Type B pancreatic cell (in vitro differentiated cells): ENCODE data around the gene CCND1. TPM values are rescaled to one million over a fixed set of nuclear protein-coding genes. Genes with fewer than 3 reads are reported as not detected.
A peak's percentile ranks its signal among the peaks of the same experiment; 100 is the strongest.

Experiments
- DNase-seq: peaks from one replicate; pipeline ENCODE4 v3.0.0; 2021; ENCODE audit warnings: mixed read lengths; ENCODE audit not compliant: unreplicated experiment; ENCODE audit errors: extremely low spot score
- H3K27ac Mint-ChIP-seq: 2 replicates; pipeline ENCODE4 v1.8.0; 2021; ENCODE audit warnings: mild to moderate bottlenecking, mixed read lengths
- H3K27me3 Mint-ChIP-seq: 2 replicates; pipeline ENCODE4 v1.8.0; 2021; ENCODE audit warnings: mixed read lengths
- H3K36me3 Mint-ChIP-seq: 2 replicates; pipeline ENCODE4 v1.8.0; 2021; ENCODE audit warnings: mixed read lengths
- H3K4me1 Mint-ChIP-seq: one replicate; pipeline ENCODE4 v1.8.0; 2021; ENCODE audit warnings: mixed read lengths; ENCODE audit not compliant: unreplicated experiment
- H3K4me3 Mint-ChIP-seq: 2 replicates; pipeline ENCODE4 v1.8.0; 2021; ENCODE audit warnings: mild to moderate bottlenecking, mixed read lengths
- H3K9me3 Mint-ChIP-seq: 2 replicates; pipeline ENCODE4 v1.8.0; 2021; ENCODE audit warnings: mixed read lengths
- CTCF ChIP-seq: fragments of 200-600 bp; sonication (generic); conservative IDR thresholded peaks from 2 replicates; pipeline ENCODE4 v1.5.0; 2021; ENCODE audit warnings: antibody characterized with exemption, mild to moderate bottlenecking
- long read RNA-seq: library from polyadenylated mRNA; unstranded; transcript quantifications from one replicate; pipeline ENCODE4 v2.0.0, GENCODE V29; 2020
- total RNA-seq: library from RNA; stranded (reverse); gene quantifications from 2 replicates; pipeline ENCODE4 v1.2.1, GENCODE V29; 2021; ENCODE audit warnings: low replicate concordance

The CCND1 gene
- total RNA-seq, result 299 and 439 TPM in 2 replicates
- long read RNA-seq, full-length matches to known transcripts, result 70 of 304 reads
- long read RNA-seq, partial matches to known transcripts, result 4 of 304 reads
- long read RNA-seq, other reads (novel, unspliced or antisense), result 230 of 304 reads

GRCh38 chr11:69640995-69641581 is at the start of gene CCND1:
Gene CCND1, plus strand, starts transcription at chr11:69641156. Its CDS starts 158 bp downstream, at chr11:69641314.
- DNase-seq, result peak; percentile 88
- H3K36me3 Mint-ChIP-seq, result peaks cover 4% of the 10 kb centered on the region
- H3K4me1 Mint-ChIP-seq, result peaks cover 6% of the 10 kb centered on the region
- peak within 1 kb of the TSS; percentile 99 for H3K4me3 Mint-ChIP-seq
- no peaks in the 10 kb centered on the region for H3K9me3 Mint-ChIP-seq
- peaks cover 12% of the 10 kb centered on the region for H3K27me3 Mint-ChIP-seq
- peak; percentile 43 for TF ChIP-seq CTCF
- H3K27ac Mint-ChIP-seq, result peak within 1 kb of the TSS; percentile 98

DNA sequence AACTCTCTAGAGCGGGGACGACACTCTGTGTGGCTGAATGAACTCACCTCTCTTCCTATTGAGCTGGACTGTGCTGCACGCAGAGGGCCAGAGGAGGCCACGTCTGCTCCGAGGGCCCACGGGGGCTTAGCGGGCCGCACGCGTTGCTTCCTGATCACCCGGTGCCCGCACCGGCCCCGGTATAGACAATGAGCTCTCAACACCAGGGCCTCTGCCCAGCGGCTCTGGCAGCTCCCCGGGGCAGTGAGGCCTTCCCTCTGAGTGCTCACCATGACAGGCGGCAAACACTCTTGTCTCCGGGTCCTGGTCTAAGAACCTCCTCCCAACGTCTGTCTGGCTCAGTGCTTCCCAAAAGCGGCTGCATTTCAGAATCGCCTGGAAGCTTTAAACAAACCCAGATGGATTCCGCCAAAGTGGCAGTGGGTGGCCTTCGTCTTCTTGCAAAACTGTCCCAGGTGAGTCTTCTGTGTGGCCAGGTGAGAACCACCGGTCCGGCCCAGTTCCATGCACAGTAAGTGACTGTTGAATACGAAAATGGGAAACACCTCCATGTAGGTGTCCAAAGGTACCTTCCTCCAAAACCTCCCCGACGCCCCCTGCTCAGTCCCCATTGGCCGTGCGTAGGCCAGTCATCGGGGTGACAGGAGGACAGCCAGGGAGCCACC is 47.8 kb upstream of the CCND1 start:
- no peak for DNase-seq
- Mint-ChIP-seq H3K9me3 (no peaks in the 10 kb centered on the region), H3K27ac (no peak overlapping the region), H3K27me3 (no peaks in the 10 kb centered on the region), H3K36me3 (no peaks in the 10 kb centered on the region), H3K4me1 (peaks cover 8% of the 10 kb centered on the region), H3K4me3 (no peak overlapping the region)
- no peak for TF ChIP-seq CTCF

DNA sequence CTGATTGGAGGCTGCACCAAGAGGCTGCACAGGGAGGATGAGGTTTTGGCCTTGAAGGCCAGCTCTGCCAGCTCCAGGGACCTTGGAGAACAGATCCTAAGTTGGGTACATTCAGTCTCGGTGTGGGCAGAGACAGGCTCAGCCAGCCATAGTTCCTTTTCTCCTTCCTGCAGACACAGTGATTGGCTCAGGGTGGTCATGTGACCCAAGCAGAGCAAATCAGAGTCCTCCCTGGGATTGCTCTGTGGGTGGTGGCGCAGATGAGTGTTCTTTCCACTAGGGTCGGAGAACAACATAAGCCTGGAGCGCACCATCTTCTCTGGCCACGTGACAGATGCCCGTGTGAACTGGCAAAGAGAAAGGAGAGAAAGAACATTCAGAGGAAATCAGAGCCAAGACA is 47.1 kb upstream of the CCND1 start:
- Mint-ChIP-seq H3K4me3 (no peak overlapping the region), H3K36me3 (no peaks in the 10 kb centered on the region), H3K27ac (no peak overlapping the region), H3K9me3 (no peaks in the 10 kb centered on the region), H3K27me3 (no peaks in the 10 kb centered on the region), H3K4me1 (peaks cover 8% of the 10 kb centered on the region)
- TF ChIP-seq CTCF, result no peak
- DNase-seq, result no peak

DNA sequence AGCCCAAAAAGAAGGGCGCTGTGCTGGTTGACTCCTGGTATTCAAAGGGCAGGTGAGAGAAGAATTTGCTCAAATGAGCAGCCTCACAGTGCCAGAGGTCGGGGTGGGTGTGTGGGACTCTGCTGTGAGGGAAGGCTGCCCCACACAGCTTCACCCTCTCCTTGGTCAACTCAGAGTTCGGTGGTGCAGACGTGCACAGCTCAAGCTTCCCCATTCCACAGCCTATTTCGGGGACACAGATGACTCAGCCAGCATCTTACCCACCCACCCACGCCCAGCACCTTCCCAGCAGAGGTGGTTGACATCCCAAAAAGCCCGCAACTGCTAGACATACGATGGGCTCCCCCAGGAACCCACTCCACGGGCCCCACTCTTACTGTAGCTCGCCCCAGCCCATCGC is 46.5 kb upstream of the CCND1 start:
- Mint-ChIP-seq H3K27me3 (no peaks in the 10 kb centered on the region), H3K36me3 (no peaks in the 10 kb centered on the region), H3K4me1 (peaks cover 9% of the 10 kb centered on the region), H3K9me3 (no peaks in the 10 kb centered on the region), H3K4me3 (no peak overlapping the region), H3K27ac (no peak overlapping the region)
- no peak for DNase-seq
- no peak for TF ChIP-seq CTCF

DNA sequence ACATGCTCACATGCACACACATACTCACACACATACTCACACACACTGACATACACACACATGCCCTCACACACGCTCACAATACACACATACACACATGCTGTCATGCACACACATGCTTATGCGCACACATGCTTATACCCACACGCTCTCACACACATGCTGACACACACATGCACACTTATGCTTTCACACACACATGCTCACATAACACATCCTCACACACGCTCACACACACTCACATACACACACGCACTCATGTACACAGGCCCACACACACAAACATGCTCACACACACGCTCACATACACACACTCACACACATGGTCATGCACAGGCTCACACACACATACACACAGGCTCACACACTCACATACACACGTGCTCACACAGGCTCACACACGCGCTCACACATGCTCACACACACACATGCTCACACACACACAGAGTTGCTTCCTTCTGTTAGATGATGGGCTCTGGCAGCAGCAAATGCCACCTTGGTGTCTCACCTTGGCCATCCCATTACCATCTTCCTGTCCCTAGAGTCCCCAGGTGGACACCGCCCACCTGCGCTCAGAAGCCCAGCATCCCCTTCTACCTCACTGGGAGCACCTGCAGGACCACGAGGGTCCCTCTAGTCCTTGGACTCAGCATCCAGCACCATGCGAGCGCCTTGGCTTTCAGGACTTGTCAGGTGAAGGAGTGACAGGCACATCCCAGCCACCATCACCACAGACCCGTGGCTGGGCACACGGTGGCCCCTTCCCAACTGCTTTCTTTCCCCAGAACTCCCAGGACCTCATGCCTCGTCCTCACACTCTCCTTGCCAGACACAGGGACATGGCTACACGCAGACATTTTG is 44.9 kb upstream of the CCND1 start:
- no peak for DNase-seq
- no peaks in the 10 kb centered on the region for H3K36me3 Mint-ChIP-seq
- H3K9me3 Mint-ChIP-seq, result no peaks in the 10 kb centered on the region
- no peak for TF ChIP-seq CTCF
- no peaks in the 10 kb centered on the region for H3K27me3 Mint-ChIP-seq
- no peak overlapping the region for H3K27ac Mint-ChIP-seq
- peaks cover 15% of the 10 kb centered on the region for H3K4me1 Mint-ChIP-seq
- H3K4me3 Mint-ChIP-seq, result no peak overlapping the region
